ENCODE data around the gene TTBK1. TPM values are rescaled to one million over a fixed set of nuclear protein-coding genes. Genes with fewer than 3 reads are reported as not detected.

Gene TTBK1
- total RNA-seq, 2 donors from 2014 or later, result 0.48 to 1.0 TPM

DNA sequence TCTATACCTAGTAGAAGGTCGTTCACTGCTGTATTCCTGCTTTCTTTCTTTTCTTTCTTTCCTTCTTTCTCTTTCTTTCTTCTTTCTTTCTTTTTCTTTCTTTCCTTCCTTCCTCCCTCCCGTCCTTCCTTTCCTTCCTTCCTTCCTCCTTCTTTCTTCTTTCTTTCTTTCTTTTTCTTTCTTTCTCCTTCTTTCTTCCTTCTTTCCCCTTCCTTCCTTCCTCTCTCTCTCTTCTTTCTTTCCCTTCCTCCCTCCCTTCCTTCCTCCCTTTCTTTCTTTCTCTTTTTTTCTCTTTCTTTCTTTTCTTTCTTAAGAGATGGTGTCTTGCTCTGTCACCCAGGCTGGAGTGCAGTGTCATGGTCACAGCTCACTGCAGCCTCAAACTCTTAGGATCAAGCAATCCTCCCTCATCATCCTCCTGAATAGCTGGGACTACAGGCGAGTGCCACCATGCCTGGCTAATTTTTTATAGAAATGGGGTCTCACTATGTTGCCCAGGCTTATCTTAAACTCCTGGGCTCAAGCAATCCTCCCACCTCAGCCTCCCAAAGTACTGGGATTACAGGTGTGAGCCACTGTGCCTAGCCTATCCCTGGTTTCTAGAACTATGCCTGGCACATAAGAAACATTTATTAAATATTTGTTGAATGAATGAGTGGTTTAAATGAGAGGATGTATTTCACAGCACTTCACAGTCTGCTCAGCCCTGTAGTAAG lies 11.4 kb upstream of the TTBK1 start:
- H3K4me3 ChIP-seq, result no peak overlapping the region
- intact Hi-C loops (cut with DNase I), result no loop called here

DNA sequence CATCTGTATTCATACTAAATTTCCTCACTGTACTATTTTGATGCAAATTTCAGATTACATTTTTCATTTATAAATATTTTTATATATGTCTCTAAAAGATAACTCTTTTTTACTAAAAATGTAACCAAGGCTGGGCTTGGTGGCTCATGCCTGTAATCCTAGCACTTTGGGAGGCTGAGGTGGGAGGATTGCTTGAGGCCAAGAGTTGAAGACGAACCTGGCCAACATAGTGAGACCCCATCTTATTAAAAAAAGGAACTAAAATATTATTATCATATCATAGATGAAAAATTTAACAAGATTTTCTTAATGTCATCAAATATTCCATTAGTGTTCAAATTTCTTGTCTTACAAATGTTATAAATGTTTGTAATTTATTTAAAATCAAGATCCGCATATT lies 7.4 kb upstream of the TTBK1 start:
- TF ChIP-seq, protein P1, sequence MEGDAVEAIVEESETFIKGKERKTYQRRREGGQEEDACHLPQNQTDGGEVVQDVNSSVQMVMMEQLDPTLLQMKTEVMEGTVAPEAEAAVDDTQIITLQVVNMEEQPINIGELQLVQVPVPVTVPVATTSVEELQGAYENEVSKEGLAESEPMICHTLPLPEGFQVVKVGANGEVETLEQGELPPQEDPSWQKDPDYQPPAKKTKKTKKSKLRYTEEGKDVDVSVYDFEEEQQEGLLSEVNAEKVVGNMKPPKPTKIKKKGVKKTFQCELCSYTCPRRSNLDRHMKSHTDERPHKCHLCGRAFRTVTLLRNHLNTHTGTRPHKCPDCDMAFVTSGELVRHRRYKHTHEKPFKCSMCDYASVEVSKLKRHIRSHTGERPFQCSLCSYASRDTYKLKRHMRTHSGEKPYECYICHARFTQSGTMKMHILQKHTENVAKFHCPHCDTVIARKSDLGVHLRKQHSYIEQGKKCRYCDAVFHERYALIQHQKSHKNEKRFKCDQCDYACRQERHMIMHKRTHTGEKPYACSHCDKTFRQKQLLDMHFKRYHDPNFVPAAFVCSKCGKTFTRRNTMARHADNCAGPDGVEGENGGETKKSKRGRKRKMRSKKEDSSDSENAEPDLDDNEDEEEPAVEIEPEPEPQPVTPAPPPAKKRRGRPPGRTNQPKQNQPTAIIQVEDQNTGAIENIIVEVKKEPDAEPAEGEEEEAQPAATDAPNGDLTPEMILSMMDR (IDR thresholded peaks at IDR 0.05), result no peak
- no peak for DNase-seq
- Histone ChIP-seq H3K36me3 (no peaks in the 10 kb centered on the region), H3K27ac (no peak overlapping the region), H3K9ac (ENCODE audit: low read depth in 2 of 2, low read length in 2 of 2) (no peak overlapping the region), H3K4me3 (no peak overlapping the region), H3K4me1 (no peaks in the 10 kb centered on the region), H3K9me3 (no peaks in the 10 kb centered on the region), H3K27me3 (no peaks in the 10 kb centered on the region)
- intact Hi-C loops (cut with DNase I), result no loop called here

More for the DNA sequence above, 11.4 kb upstream of the TTBK1 start:
- TF ChIP-seq, protein P1 (IDR thresholded peaks at IDR 0.05), result no peak
- DNase-seq, result no peak
- H3K4me1 ChIP-seq, result no peaks in the 10 kb centered on the region
- H3K27ac ChIP-seq, result no peak overlapping the region
- H3K9me3 ChIP-seq, result no peaks in the 10 kb centered on the region
- H3K9ac ChIP-seq (ENCODE audit: low read depth in 2 of 2, low read length in 2 of 2), result no peak overlapping the region
- no peaks in the 10 kb centered on the region for H3K27me3 ChIP-seq
- H3K36me3 ChIP-seq, result no peaks in the 10 kb centered on the region

DNA sequence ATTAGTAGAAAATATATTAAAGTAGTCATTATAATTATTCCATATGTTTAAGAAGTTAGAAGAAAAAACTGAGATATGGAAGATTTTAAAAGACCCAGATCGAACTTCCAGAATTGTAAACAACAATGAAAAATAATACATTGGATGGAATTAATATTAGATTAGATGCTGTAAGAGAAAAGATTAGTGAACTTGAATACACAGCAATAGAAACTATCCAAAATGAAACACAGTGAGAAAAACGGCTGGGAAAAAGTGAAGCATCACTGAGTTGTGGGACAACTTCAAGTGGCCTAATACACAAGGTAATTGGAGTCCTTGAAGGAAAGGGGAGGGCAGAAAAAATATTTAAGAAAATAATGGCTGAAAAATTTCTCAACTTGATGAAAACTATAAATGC lies 4.2 kb upstream of the TTBK1 start:
- intact Hi-C loops (cut with DNase I), result no loop called here
- Histone ChIP-seq H3K36me3 (no peaks in the 10 kb centered on the region), H3K9me3 (no peaks in the 10 kb centered on the region), H3K4me1 (no peaks in the 10 kb centered on the region), H3K9ac (ENCODE audit: low read depth in 2 of 2, low read length in 2 of 2) (no peak overlapping the region), H3K4me3 (no peak overlapping the region), H3K27ac (no peak overlapping the region), H3K27me3 (peaks cover 16% of the 10 kb centered on the region)
- DNase-seq, result no peak
- TF ChIP-seq, protein P1 (IDR thresholded peaks at IDR 0.05), result no peak

DNA sequence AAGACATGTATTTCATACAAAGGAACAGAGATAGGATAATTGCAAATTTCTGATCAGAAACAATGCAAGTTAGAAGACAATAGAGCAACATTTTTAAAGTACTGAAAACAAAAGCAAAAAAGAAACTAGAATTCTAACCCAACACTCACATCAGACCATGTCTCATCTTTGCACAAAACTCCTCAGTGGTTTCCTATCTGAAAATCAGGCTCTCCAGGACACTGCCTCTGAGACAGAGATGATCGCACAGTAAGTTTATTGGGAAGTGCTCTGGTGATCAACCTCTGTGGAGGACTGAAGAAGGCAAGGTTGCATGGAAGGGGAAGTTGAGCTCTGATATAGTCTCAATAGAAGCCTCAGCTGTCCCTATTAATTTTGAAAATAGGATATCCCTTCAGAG lies 2.3 kb upstream of the TTBK1 start:
- TF ChIP-seq, protein P1 (IDR thresholded peaks at IDR 0.05), result no peak
- no peak overlapping the region for H3K9ac ChIP-seq (ENCODE audit: low read depth in 2 of 2, low read length in 2 of 2)
- no peaks in the 10 kb centered on the region for H3K9me3 ChIP-seq
- no peaks in the 10 kb centered on the region for H3K4me1 ChIP-seq
- no peaks in the 10 kb centered on the region for H3K36me3 ChIP-seq
- H3K27ac ChIP-seq, result no peak overlapping the region
- peaks cover 21% of the 10 kb centered on the region for H3K27me3 ChIP-seq
- DNase-seq, result no peak
- no peak overlapping the region for H3K4me3 ChIP-seq
- intact Hi-C loops (cut with DNase I), result no loop called here

DNA sequence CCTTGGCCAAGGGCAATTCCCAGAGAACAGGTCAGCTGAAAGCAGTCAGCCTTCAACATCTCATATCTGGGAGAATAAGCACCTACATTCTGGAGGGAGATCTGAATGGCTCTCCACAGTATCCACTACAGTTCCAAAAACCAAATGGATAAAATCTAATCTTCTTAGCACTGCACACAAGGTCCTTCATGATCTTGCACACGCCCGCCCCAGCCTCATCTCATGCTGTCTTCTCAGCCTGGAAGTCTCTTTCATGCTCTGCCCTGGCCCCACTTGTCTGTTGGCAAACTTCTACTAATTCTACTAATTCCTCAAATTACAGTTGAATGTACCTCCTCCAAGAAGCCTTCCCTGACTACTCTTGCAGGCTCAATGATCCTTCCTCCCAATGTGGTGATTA lies 1.8 kb upstream of the TTBK1 start:
- Histone ChIP-seq H3K27ac (no peak overlapping the region), H3K36me3 (no peaks in the 10 kb centered on the region), H3K4me1 (peaks cover under 1% of the 10 kb centered on the region), H3K9me3 (no peaks in the 10 kb centered on the region), H3K4me3 (no peak overlapping the region), H3K9ac (ENCODE audit: low read depth in 2 of 2, low read length in 2 of 2) (no peak overlapping the region), H3K27me3 (peaks cover 21% of the 10 kb centered on the region)
- intact Hi-C loops (cut with DNase I), result no loop called here
- DNase-seq, result no peak
- TF ChIP-seq, protein P1 (IDR thresholded peaks at IDR 0.05), result no peak

Measured in colonic mucosa (tissue), 4 donors.